KOPT-K1 (cell line): ENCODE results near the gene ACOT2.
"Not testable (repeated sequence)": the region's sequence is repeated elsewhere in the genome, so short reads cannot be mapped to it uniquely, and the experiment has no call there.

Experiments used
- H3K27ac ChIP-seq: fragments of 200-600 bp; sonication (generic); 2 replicates; pipeline ENCODE4 v1.5.1; 2016; ENCODE audit warnings: antibody characterized with exemption, mild to moderate bottlenecking, low read depth, low read length; ENCODE audit not compliant: poor library complexity, severe bottlenecking
- H3K36me3 ChIP-seq: fragments of 200-600 bp; sonication (generic); 2 replicates; pipeline ENCODE4 v1.5.1; 2017; ENCODE audit warnings: antibody characterized with exemption, mild to moderate bottlenecking, low read length, moderate library complexity; ENCODE audit not compliant: insufficient read depth
- H3K9me3 ChIP-seq: fragments of 200-600 bp; sonication (generic); 2 replicates; pipeline ENCODE4 v1.5.1; 2017; ENCODE audit warnings: antibody characterized with exemption, low read length, mild to moderate bottlenecking; ENCODE audit not compliant: insufficient read depth, poor library complexity, severe bottlenecking

Gene ACOT2

GRCh38 chr14:73558238-73558637 lies 10.8 kb upstream of the ACOT2 start:
- H3K36me3 ChIP-seq, H3K27ac ChIP-seq, H3K9me3 ChIP-seq: not testable (repeated sequence)

DNA sequence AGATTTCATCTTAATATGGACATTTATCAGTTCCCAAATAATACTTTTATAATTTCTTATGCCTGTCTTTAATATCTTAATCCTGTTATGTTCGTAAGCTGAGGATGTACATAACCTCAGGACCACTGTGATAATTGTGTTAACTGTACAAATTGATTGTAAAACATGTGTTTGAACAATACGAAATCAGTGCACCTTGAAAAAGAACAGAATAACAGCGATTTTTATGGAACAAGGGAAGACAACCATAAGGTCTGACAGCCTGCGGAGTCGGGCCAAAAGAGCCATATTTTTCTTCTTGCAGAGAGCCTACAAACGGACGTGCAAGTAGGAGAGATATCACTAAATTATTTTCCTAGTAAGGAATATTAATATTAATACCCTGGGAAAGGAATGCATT lies 6.8 kb upstream of the ACOT2 start:
- H3K36me3 ChIP-seq, H3K27ac ChIP-seq, H3K9me3 ChIP-seq: not testable (repeated sequence)

- not testable (repeated sequence) for H3K36me3 ChIP-seq, H3K9me3 ChIP-seq, H3K27ac ChIP-seq
Measured at GRCh38 chr14:73562696-73563095, 6.3 kb upstream of the ACOT2 start.

DNA sequence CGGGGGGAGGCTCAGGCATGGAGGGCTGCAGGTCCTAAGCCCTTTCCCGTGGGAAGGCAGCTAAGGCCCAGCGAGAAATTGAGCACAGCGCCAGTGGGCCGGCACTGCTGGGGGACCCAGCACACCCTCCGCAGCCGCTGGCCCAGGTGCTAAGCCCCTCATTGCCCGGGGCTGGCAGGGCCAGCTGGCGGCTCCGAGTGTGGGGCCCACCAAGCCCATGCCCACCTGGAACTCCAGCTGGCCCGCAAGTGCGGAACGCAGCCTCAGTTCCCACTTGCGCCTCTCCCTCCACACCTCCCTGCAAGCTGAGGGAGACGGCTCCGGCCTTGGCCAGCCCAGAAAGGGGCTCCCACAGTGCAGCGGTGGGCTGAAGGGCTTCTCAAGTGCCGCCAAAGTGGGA lies 2.6 kb upstream of the ACOT2 start:
- H3K36me3 ChIP-seq, H3K27ac ChIP-seq, H3K9me3 ChIP-seq: not testable (repeated sequence)

GRCh38 chr14:73566935-73567334 lies 2.1 kb upstream of the ACOT2 start:
- H3K27ac ChIP-seq, H3K9me3 ChIP-seq, H3K36me3 ChIP-seq: not testable (repeated sequence)

DNA sequence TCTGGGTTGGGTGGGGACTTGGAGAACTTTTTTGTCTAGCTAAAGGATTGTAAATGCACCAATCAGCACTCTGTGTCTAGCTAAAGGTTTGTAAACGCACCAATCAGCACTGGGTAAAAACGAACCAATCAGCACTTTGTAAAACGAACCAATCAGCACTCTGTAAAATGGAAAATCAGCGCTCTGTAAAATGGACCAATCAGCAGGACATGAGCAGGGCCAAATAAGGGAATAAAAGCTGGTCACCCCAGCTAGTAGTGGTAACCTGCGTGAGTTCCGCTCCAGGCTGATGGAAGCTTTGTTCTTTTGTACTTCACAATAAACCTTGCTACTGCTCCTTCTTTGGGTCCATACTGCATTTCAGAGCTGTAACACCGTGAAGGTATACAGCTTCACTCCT lies 1.7 kb upstream of the ACOT2 start:
- Histone ChIP-seq H3K36me3 (no peaks in the 10 kb centered on the region), H3K9me3 (no peaks in the 10 kb centered on the region), H3K27ac (no peak overlapping the region)

DNA sequence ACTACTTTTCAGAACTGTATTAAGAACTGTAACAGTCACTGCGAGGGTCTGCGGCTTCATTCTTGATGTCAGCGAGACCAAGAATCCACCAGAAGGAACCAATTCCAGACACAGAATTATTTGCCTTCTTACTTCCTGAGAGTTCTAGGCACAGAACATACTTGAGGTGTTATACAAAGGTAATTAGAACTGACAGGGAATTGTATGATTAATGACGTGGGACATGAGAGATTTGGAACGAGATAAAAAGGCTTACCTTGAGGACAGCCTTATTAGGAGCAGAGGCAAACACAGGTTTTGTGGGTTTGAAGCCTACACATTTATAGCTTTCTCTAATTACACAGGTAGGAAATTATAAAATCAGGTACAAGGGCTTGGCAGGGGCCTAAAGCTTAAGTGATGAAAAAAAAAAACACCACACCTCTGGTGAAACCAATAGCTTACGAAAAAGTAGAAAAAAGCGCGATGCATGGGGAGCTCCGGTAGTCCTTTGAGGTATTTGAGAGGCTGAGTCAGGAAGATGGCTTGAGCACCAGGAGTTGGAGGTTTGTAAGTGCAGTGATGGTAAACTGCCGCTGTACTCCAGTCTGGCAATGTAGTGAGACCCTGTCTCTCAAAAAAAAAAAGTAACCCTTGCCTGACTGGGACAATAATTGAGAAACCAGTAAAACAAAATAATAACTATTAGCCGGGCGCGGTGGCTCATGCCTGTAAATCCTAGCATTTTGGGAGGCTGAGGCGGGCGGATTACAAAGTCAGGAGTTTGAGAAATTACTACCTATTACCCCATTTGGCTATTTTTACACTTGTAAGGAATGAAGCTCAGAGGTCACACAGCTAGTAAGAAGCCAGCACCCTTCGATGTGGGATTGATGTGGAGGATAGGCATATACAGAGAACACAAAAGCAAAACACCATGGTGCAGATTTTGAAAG lies 795 bp upstream of the ACOT2 start:
- Histone ChIP-seq H3K36me3 (no peaks in the 10 kb centered on the region), H3K27ac (peak overlapping the region; percentile 74), H3K9me3 (no peaks in the 10 kb centered on the region)

GRCh38 chr14:73568886-73569184 lies 178 bp upstream of the ACOT2 start:
- not testable (repeated sequence) for H3K9me3 ChIP-seq, H3K36me3 ChIP-seq
- peak overlapping the region; percentile 74 for H3K27ac ChIP-seq

DNA sequence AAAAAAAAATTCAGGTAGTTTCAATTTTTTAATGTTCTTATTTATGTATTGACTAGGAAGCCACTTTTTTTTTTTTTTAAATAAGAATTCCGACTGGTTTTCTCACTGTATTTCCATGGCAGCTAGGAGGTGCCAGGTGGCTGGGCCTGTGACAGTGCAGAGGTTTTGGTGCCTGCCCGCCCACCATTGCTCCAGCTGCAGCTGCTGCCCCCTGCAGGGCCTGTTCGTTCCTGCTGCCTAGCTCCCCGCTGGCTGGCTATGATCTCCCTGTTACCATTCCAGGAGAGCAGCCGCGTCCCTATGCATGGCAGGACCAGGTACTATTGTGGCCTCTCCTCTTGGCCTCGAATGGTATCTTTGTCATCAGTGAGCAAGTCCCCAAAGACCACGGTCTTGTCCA lies 1.9 kb downstream of the ACOT2 start:
- not testable (repeated sequence) for H3K9me3 ChIP-seq, H3K36me3 ChIP-seq, H3K27ac ChIP-seq

DNA sequence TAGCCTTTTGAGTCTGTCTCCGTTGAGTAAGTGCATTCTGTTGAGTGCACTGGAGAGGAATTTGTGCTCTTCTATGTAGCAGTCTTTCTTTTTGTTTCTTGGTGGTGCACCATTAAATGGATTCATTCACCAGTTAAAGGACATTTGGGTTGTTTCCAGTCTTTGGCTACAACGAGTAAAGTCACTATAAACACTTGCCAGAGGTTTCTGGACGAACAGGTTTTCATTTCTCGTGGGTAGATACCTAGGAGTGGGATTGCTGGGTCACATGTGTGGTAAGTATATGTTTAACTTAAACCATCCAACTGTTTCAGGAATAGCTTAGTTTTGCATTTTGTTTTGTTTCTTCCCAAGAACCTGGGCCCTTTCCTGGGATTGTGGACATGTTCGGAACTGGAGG lies 4.0 kb downstream of the ACOT2 start:
- not testable (repeated sequence) for H3K27ac ChIP-seq, H3K9me3 ChIP-seq, H3K36me3 ChIP-seq

DNA sequence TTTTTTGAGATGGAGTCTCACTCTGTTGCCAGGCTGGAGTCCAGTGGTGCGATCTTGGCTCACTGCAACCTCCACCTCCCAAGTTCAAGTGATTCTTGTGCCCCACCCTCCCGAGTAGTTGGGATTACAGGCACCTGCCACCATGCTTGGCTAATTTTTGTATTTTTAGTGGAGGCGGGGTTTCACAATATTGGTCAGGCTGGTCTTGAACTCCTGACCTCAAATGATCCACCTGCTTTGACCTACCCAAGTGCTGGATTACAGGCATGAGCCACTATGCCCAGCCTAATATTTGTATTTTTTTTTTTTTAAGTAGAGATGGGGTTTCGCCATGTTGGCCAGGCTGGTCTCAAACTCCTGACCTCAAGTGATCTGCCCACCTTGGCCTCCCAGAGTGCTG lies 4.7 kb downstream of the ACOT2 start:
- H3K36me3 ChIP-seq = peaks cover 13% of the 10 kb centered on the region; the same call in 1 of the 2 replicates
- H3K27ac ChIP-seq, H3K9me3 ChIP-seq: not testable (repeated sequence)

DNA sequence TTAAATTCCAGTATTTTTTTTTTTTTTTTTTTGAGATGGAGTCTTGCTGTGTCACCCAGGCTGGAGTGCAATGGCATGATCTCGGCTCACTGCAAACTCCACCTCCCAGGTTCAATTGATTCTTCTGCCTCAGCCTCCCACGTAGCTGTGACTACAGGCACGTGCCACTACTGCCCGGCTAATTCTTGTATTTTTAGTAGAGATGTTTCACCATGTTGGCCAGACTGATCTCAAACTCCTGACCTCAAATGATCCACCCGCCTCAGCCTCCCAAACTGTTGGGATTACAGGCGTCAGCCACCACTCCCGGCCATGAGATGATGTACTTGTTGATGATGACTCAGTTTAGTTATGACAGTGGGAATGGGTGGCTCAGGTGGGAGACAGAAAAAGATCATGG lies 5.2 kb downstream of the ACOT2 start:
- H3K9me3 ChIP-seq, H3K27ac ChIP-seq: not testable (repeated sequence)
- H3K36me3 ChIP-seq = peaks cover 13% of the 10 kb centered on the region; the same call in 1 of the 2 replicates

DNA sequence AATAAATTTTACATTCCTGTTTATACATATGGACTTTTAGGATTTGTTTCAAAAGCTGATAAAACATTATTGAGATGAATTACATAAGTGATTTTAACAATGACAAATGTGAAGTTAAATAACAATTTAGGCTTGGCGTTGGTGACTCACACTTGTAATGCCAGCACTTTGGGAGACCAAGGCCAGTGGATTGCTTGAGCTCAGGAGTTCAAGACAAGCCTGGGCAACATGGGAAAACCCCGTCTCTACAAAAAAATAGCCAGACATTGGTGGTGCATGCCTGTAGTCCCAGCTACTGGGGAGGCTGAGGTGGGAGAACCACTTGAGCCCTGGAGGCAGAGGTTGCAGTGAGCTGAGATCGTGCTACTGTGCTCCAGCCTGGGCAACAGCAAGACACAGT lies 7.4 kb downstream of the ACOT2 start:
- Histone ChIP-seq H3K9me3 (no peaks in the 10 kb centered on the region), H3K36me3 (peaks cover 13% of the 10 kb centered on the region; the same call in 1 of the 2 replicates), H3K27ac (no peak overlapping the region)

DNA sequence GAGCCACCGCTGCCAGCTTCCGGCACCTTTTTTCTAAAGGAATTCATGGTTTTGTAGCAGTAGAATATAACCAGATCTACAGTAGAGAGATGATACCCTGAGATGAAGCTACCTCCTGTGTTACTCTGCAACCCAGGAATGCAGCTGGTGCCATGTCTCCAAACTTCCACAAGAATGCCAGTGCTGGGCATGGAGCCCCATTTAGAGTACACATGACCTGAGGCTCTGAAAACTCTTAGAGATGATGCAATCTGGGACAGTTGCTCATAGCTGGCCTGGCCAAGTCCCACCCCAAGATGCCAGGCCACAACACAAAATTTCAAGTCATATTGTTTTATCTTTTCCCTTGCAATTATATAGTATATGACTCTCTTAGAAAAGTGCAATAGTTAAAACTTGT lies 8.2 kb downstream of the ACOT2 start:
- H3K27ac ChIP-seq, H3K9me3 ChIP-seq: not testable (repeated sequence)
- peaks cover 13% of the 10 kb centered on the region; the same call in 1 of the 2 replicates for H3K36me3 ChIP-seq

DNA sequence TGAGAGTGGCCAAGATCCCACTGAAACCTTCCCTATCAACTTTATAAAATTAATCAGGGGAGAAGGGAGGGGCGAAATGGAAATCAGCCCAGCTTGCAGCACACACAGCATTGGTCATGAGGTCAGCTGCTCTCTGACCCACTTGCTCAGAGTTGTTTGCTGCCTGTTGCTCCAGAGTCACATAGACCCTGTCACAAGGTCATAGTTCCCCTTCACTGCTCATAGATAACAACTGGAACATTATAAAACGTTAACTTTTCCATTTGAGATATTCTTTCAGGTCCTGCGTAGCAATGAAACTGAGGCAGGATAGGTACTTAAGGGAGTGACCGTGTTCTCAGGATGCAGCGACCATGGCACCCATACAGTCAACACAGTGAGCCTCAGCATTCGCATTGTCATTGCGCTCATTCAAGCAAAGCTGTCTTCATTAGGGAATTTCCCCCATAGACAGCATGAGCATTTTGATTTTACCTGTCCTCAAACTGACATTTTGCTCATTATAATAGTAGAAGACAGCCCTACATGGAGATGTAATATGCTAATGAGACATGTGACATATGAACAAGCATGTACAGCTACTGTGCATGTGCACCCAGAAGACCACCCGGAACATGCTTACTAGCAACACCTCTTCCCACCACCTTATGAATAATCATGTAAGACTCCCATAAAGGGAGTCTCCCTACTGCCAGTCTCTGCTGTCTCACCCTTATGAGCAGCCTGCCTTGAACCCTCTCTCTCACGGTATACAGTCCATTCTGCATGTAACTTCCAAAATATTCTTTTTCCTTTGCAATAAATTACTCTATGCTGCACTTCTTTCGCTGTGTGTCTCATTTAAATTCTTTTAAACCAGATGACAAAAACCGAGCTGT lies 13.3 kb downstream of the ACOT2 start:
- H3K27ac ChIP-seq, H3K9me3 ChIP-seq, H3K36me3 ChIP-seq: not testable (repeated sequence)

- no peak overlapping the region for H3K27ac ChIP-seq
- no peaks in the 10 kb centered on the region for H3K36me3 ChIP-seq
- H3K9me3 ChIP-seq = no peaks in the 10 kb centered on the region
Measured at GRCh38 chr14:73588695-73589094, 19.7 kb downstream of the ACOT2 start.
